Type B pancreatic cell (in vitro differentiated cells): ENCODE results near the gene MLKL. TPM values are rescaled to one million over a fixed set of nuclear protein-coding genes. Genes with fewer than 3 reads are reported as not detected.
A peak's percentile ranks its signal among the peaks of the same experiment; 100 is the strongest.
"Not testable (repeated sequence)": the region's sequence is repeated elsewhere in the genome, so short reads cannot be mapped to it uniquely, and the experiment has no call there.

Source experiments
- DNase-seq: peaks from one replicate; pipeline ENCODE4 v3.0.0; 2021; ENCODE audit warnings: mixed read lengths; ENCODE audit not compliant: unreplicated experiment; ENCODE audit errors: extremely low spot score
- H3K27ac Mint-ChIP-seq: 2 replicates; pipeline ENCODE4 v1.8.0; 2021; ENCODE audit warnings: mild to moderate bottlenecking, mixed read lengths
- H3K27me3 Mint-ChIP-seq: 2 replicates; pipeline ENCODE4 v1.8.0; 2021; ENCODE audit warnings: mixed read lengths
- H3K36me3 Mint-ChIP-seq: 2 replicates; pipeline ENCODE4 v1.8.0; 2021; ENCODE audit warnings: mixed read lengths
- H3K4me1 Mint-ChIP-seq: one replicate; pipeline ENCODE4 v1.8.0; 2021; ENCODE audit warnings: mixed read lengths; ENCODE audit not compliant: unreplicated experiment
- H3K4me3 Mint-ChIP-seq: 2 replicates; pipeline ENCODE4 v1.8.0; 2021; ENCODE audit warnings: mild to moderate bottlenecking, mixed read lengths
- H3K9me3 Mint-ChIP-seq: 2 replicates; pipeline ENCODE4 v1.8.0; 2021; ENCODE audit warnings: mixed read lengths
- CTCF ChIP-seq: fragments of 200-600 bp; sonication (generic); conservative IDR thresholded peaks from 2 replicates; pipeline ENCODE4 v1.5.0; 2021; ENCODE audit warnings: antibody characterized with exemption, mild to moderate bottlenecking
- total RNA-seq: library from RNA; stranded (reverse); gene quantifications from 2 replicates; pipeline ENCODE4 v1.2.1, GENCODE V29; 2021; ENCODE audit warnings: low replicate concordance

Gene MLKL
- total RNA-seq, 1 donor from 2014 or later = 0.58 TPM

DNA sequence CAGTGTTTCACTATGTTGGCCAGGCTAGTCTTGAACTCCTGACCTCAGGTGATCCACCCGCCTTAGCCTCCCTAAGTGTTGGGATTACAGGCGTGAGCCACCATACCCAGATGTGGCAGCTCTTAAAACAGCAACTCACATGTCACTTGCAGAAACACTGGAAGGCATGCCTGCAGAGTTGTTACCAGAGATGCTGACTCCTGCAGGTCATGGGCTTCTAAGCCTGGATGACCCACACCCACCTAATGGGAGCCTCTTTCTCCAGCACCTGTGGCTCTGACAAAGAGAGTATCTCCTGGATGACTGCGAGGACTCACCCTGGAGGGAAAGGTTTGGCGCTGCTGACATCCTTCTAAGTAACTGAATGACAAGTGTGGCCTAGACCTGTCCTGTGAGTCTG is 22.8 kb downstream of the MLKL start:
- Mint-ChIP-seq H3K36me3 (no peaks in the 10 kb centered on the region), H3K9me3 (no peaks in the 10 kb centered on the region), H3K4me3 (no peak overlapping the region), H3K27me3 (peaks cover 15% of the 10 kb centered on the region), H3K27ac (no peak overlapping the region), H3K4me1 (no peaks in the 10 kb centered on the region)
- no peak for DNase-seq
- TF ChIP-seq CTCF = no peak

GRCh38 chr16:74673876-74674275 is 26.8 kb downstream of the MLKL start:
- Mint-ChIP-seq H3K4me1 (no peaks in the 10 kb centered on the region), H3K27me3 (peaks cover 25% of the 10 kb centered on the region), H3K9me3 (no peaks in the 10 kb centered on the region), H3K36me3 (no peaks in the 10 kb centered on the region), H3K27ac (no peak overlapping the region), H3K4me3 (no peak overlapping the region)
- no peak for DNase-seq
- TF ChIP-seq CTCF = no peak

DNA sequence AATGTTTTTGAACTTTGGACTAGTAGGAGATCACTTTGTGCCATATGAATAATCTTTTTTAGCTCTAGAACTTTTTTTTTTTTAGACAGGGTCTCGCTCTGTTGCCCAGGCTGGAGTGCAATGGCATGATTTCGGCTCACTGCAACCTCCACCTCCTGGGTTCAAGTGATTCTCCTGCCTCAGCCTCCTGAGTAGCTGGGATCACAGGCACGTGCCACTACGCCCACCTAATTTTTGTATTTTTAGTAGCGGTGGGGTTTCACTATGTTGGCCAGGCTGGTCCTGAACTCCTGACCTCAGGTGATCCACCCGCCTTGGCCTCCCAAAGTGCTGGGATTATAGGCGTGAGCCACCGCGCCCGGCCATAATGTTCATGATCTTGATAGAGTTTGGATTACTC is 31.8 kb downstream of the MLKL start:
- not testable (repeated sequence) for H3K9me3 Mint-ChIP-seq, H3K27ac Mint-ChIP-seq, H3K4me3 Mint-ChIP-seq, DNase-seq
- Mint-ChIP-seq H3K4me1 (peaks cover 12% of the 10 kb centered on the region), H3K27me3 (peaks cover 14% of the 10 kb centered on the region), H3K36me3 (peaks cover 11% of the 10 kb centered on the region)

DNA sequence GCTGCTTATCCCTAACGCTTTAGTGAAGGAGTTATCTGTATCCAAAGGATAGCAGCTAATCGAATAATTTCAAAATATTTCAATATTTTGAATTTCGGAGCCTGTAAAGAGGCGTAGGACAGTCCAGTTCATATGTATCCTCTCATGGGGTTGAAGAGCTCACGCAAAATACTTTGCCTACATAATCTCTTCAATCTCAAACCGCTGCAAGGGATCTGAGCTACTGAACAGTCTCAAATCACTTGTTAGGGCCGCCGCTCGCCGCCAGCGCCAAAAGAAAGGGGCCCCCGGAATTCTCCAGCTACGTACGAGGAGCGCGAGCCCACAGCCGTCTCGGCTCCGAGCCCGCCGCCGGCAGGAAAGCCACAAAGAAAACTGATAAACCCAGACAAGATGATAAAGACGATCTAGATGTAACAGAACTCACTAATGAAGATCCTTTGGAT is 33.4 kb downstream of the MLKL start:
- TF ChIP-seq CTCF = no peak
- Mint-ChIP-seq H3K27ac (peak overlapping the region; percentile 98), H3K27me3 (peaks cover 5% of the 10 kb centered on the region), H3K9me3 (peaks cover 7% of the 10 kb centered on the region), H3K36me3 (peaks cover 15% of the 10 kb centered on the region), H3K4me3 (peak overlapping the region; percentile 99), H3K4me1 (peaks cover 15% of the 10 kb centered on the region)
- no peak for DNase-seq

- DNase-seq = peak; percentile 95
- Mint-ChIP-seq H3K27me3 (no peaks in the 10 kb centered on the region), H3K27ac (peak within 1 kb of the TSS; percentile 98), H3K9me3 (peaks cover 7% of the 10 kb centered on the region), H3K4me3 (peak within 1 kb of the TSS; percentile 99), H3K36me3 (peaks cover 17% of the 10 kb centered on the region), H3K4me1 (peaks cover 15% of the 10 kb centered on the region)
- TF ChIP-seq CTCF = no peak
Measured at GRCh38 chr16:74666425-74667254, 34.0 kb downstream of the MLKL start, which contains the start of gene RFWD3. Gene RFWD3, minus strand, starts transcription at chr16:74666877. Its CDS starts 5,428 bp downstream, at chr16:74661449.

DNA sequence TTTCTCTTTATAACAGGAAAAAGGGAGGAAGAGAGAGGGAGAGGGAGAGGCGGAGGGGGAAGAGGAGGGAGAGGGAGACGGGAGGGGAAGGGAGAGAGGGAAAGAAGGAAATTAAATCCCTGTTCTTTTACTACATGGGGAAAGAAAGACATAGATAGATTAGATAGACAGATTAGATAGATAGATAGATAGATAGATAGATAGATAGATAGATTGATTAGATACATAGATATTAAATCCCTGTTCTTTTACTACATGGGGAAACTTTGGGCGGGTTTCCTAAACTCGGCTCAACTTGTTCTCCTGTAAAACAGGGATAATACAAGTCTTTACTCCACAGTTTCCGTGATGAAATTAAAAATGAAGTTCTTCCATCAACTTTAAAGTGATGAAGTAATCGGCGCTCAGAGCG is 34.6 kb downstream of the MLKL start:
- Mint-ChIP-seq H3K27me3 (no peaks in the 10 kb centered on the region), H3K27ac (peak overlapping the region; percentile 41), H3K4me1 (peaks cover 15% of the 10 kb centered on the region), H3K4me3 (peak overlapping the region; percentile 99), H3K36me3 (peaks cover 18% of the 10 kb centered on the region), H3K9me3 (peaks cover 7% of the 10 kb centered on the region)
- no peak for DNase-seq
- no peak for TF ChIP-seq CTCF
